Lower leg skin (tissue), 3 donors: ENCODE measurements around the gene AGPAT4.

Experiments used
- POLR2A ChIP-seq, 2 donors: fragments of 450-650 bp; IDR thresholded peaks; one replicate each; pipeline ENCODE4 v1.6.1; 2016 to 2017; ENCODE audit warnings: antibody characterized with exemption in 2 of 2, mild to moderate bottlenecking in 1 of 2, moderate library complexity in 1 of 2
- TF ChIP-seq, protein P1 (sequence below), 3 donors: fragments of 450-650 bp; IDR thresholded peaks; one replicate each; pipeline ENCODE4 v1.5.1; 2016; ENCODE audit warnings: antibody characterized with exemption in 3 of 3, mild to moderate bottlenecking in 3 of 3, moderate library complexity in 2 of 3

DNA sequence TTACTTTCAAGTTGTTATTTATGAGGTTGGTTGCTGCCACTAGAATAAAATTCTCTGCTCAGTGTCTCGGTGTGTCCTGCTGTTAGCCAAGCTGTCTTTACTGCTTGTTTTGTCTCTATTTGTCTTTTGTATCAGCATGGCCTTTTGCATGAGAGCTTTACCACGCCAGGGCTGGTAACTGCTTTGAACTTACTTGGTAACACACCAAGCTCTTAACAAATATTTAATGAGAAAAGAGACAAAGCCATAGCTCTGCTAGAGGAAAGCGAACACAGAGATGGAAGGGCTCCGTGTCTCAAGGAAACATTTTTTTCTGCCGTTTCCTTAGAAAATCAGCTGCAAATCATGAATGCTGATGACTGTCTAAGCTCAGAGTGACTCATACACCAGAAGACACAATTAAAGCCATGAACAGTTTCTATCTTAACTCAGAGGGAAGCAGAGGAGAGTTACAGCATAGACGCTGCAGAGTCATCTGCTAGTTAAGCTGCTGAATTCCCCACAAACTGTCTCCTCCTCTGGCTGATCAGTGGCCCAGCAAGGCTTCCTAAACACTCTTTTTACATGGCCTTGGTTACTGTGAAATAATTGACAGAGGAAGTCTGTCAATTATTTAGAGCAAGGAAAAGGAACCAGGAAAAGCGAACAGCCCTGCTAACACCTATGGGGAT is 44.8 kb downstream of the AGPAT4 start:
- TF ChIP-seq, protein P1, sequence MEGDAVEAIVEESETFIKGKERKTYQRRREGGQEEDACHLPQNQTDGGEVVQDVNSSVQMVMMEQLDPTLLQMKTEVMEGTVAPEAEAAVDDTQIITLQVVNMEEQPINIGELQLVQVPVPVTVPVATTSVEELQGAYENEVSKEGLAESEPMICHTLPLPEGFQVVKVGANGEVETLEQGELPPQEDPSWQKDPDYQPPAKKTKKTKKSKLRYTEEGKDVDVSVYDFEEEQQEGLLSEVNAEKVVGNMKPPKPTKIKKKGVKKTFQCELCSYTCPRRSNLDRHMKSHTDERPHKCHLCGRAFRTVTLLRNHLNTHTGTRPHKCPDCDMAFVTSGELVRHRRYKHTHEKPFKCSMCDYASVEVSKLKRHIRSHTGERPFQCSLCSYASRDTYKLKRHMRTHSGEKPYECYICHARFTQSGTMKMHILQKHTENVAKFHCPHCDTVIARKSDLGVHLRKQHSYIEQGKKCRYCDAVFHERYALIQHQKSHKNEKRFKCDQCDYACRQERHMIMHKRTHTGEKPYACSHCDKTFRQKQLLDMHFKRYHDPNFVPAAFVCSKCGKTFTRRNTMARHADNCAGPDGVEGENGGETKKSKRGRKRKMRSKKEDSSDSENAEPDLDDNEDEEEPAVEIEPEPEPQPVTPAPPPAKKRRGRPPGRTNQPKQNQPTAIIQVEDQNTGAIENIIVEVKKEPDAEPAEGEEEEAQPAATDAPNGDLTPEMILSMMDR (IDR thresholded peaks at IDR 0.05), result no peak
- no peak for TF ChIP-seq POLR2A (IDR thresholded peaks at IDR 0.05)
